B cell (primary cell): ENCODE results near the gene CR1. TPM values are rescaled to one million over a fixed set of nuclear protein-coding genes. Genes with fewer than 3 reads are reported as not detected.
A peak's percentile ranks its signal among the peaks of the same experiment; 100 is the strongest.

Source experiments
- ATAC-seq: fragments of 200-7000 bp; cut with Tn5 transposase; one replicate; pipeline ENCODE4 v1.10.0; 2021; ENCODE audit warnings: low read depth, mild to moderate bottlenecking, moderate number of reproducible peaks, moderate library complexity
- CTCF ChIA-PET: fragments of 350-600 bp; sonication (Branson Sonifier 250); formaldehyde crosslinking; loops from one replicate; lab custom pipeline; 2021; ENCODE audit warnings: antibody characterized with exemption, inconsistent platforms; lab: Charles Lee
- POLR2A ChIA-PET: fragments of 350-600 bp; sonication (Branson Sonifier 250); formaldehyde crosslinking; loops from one replicate; lab custom pipeline; 2021; ENCODE audit warnings: antibody characterized with exemption; lab: Charles Lee
- DNase-seq: peaks from one replicate; pipeline ENCODE4 v3.0.0; 2013
- H2AFZ ChIP-seq: 2 replicates; pipeline ENCODE4 v1.6.1; 2012; ENCODE audit warnings: mild to moderate bottlenecking, low read depth, low read length; ENCODE audit not compliant: insufficient read depth, poor library complexity, severe bottlenecking
- H3K27ac ChIP-seq, 2 donors: 1 replicate in 1 of 2; 2 replicates in 1 of 2; pipeline ENCODE4 v1.5.1; 2012 to 2013; ENCODE audit warnings: low read length in 2 of 2, mild to moderate bottlenecking in 2 of 2, moderate library complexity in 1 of 2
- H3K27me3 ChIP-seq, 4 experiments: fragments of 200-600 bp in 1 of 4; sonication (generic) in 1 of 4; replicated peaks in 1 of 4; 1 replicate in 2 of 4; 2 replicates in 2 of 4; pipeline versions ENCODE4 v1.6.1 to v1.7.0; 2013 to 2016; ENCODE audit warnings: low read length in 3 of 4, mild to moderate bottlenecking in 2 of 4, mixed read lengths in 1 of 4, moderate library complexity in 1 of 4; ENCODE audit not compliant: insufficient read depth in 4 of 4, control insufficient read depth in 3 of 4; ENCODE audit errors: control extremely low read depth in 1 of 4
- H3K36me3 ChIP-seq, 2 experiments: replicated peaks in 1 of 2; 1 replicate in 1 of 2; 2 replicates in 1 of 2; pipeline versions ENCODE4 v1.6.1 to v1.7.1; 2013; ENCODE audit warnings: low read length in 1 of 2; ENCODE audit not compliant: insufficient read depth in 2 of 2, control insufficient read depth in 1 of 2; ENCODE audit errors: control extremely low read depth in 1 of 2, extremely low read depth in 1 of 2
- H3K4me1 ChIP-seq, 2 donors: fragments of 200-600 bp in 1 of 2; sonication (generic) in 1 of 2; 1 replicate in 1 of 2; 2 replicates in 1 of 2; pipeline versions ENCODE4 v1.5.1 to v1.6.1; 2013 to 2017; ENCODE audit warnings: low read length in 2 of 2; ENCODE audit not compliant: control insufficient read depth in 2 of 2, insufficient read depth in 2 of 2
- H3K4me2 ChIP-seq: replicated peaks from 2 replicates; pipeline ENCODE3; 2012; ENCODE audit warnings: mild to moderate bottlenecking, low read depth, low read length; ENCODE audit not compliant: poor library complexity, severe bottlenecking
- H3K4me3 ChIP-seq, 5 experiments: fragments of 200-600 bp in 1 of 5; sonication (generic) in 1 of 5; 1 replicate in 3 of 5; 2 replicates in 2 of 5; pipeline versions ENCODE4 v1.5.1 to v1.7.0; 2011 to 2016; ENCODE audit warnings: low read length in 4 of 5, mild to moderate bottlenecking in 4 of 5, low read depth in 2 of 5, control low read depth in 1 of 5, moderate library complexity in 1 of 5; ENCODE audit not compliant: insufficient read depth in 1 of 5; ENCODE audit errors: control extremely low read depth in 1 of 5, extremely low read depth in 1 of 5
- H3K79me2 ChIP-seq: fragments of 200-600 bp; sonication (generic); one replicate; pipeline ENCODE4 v1.6.0; 2016; ENCODE audit warnings: low read length; ENCODE audit not compliant: control insufficient read depth, insufficient read depth
- H3K9ac ChIP-seq: fragments of 200-600 bp; sonication (generic); 2 replicates; pipeline ENCODE4 v1.6.1; 2017; ENCODE audit warnings: mild to moderate bottlenecking, low read length, moderate library complexity
- H3K9me3 ChIP-seq, 3 donors: one replicate each; pipeline versions ENCODE4 v1.6.1 to v1.7.1; 2013; ENCODE audit warnings: low read length in 2 of 3; ENCODE audit not compliant: control insufficient read depth in 2 of 3, insufficient read depth in 1 of 3; ENCODE audit errors: control extremely low read depth in 1 of 3
- H4K20me1 ChIP-seq: 2 replicates; pipeline ENCODE4 v1.6.0; 2012; ENCODE audit warnings: mild to moderate bottlenecking, low read length; ENCODE audit not compliant: insufficient read depth, control insufficient read depth, poor library complexity, severe bottlenecking
- H3K27ac Mint-ChIP-seq: one replicate; pipeline ENCODE4 v1.8.0; 2021; ENCODE audit warnings: mixed read lengths
- H3K27me3 Mint-ChIP-seq: one replicate; pipeline ENCODE4 v1.8.0; 2021; ENCODE audit warnings: mixed read lengths
- H3K4me1 Mint-ChIP-seq: one replicate; pipeline ENCODE4 v1.8.0; 2021; ENCODE audit warnings: mixed read lengths
- H3K4me3 Mint-ChIP-seq: one replicate; pipeline ENCODE4 v1.8.0; 2021; ENCODE audit warnings: mixed read lengths
- H3K9me3 Mint-ChIP-seq: one replicate; pipeline ENCODE4 v1.8.0; 2022; ENCODE audit warnings: mixed read lengths; ENCODE audit not compliant: insufficient read depth
- CTCF ChIP-seq: fragments of 200-600 bp; IDR thresholded peaks from one replicate; pipeline ENCODE4 v1.8.0; 2022; ENCODE audit warnings: antibody characterized with exemption, mild to moderate bottlenecking
- EZH2 ChIP-seq: IDR thresholded peaks from 2 replicates; pipeline ENCODE4 v1.6.1; 2012; ENCODE audit warnings: borderline replicate concordance, low read depth, mild to moderate bottlenecking, moderate library complexity, low read length; ENCODE audit not compliant: insufficient read depth, poor library complexity, severe bottlenecking
- WGBS: methylation state at CpG from one replicate; pipeline ENCODE4 v1.1.5; 2013; ENCODE audit warnings: missing lambda C conversion rate; ENCODE audit not compliant: insufficient coverage; 5-methylcytosine and 5-hydroxymethylcytosine counted together
- intact Hi-C: fragments of 100-400 bp; cut with micrococcal nuclease; formaldehyde crosslinking; loops from one replicate; pipeline ENCODE4 v1.10.0; 2022
- polyA plus RNA-seq: library from polyadenylated mRNA; depleted of rRNA; stranded (reverse); fragments of >200 nt; gene quantifications from 2 replicates; pipeline ENCODE4 v1.2.3, GENCODE V29; 2012
- total RNA-seq, 2 donors: library from RNA; stranded (reverse); fragments of 120-200 nt in 1 of 2; gene quantifications; 1 replicate in 1 of 2; 2 replicates in 1 of 2; pipeline versions ENCODE4 v1.2.3 to v1.2.4, GENCODE V29; 2013 to 2022

CR1 gene
- total and polyA plus RNA-seq, 2 donors (not counting 1 experiment from before 2014, with no cell fraction given), result 26.4 to 36.7 TPM

DNA sequence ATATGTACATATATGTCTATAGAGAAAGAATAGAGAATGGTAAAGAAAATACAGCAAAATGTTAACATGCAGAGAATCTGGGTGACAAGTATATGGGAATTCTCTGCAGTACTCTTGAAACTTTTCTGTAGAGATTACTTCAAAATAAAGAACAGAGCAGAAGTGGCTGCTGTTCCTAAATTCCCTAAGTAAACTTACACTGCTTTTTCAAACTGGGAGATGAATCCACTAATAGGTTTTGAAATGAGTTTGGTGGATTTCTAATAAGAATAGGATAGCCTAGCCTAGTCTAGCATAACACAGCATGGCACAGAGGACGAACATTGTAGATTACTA, 42.3 kb upstream of the CR1 start:
- peak overlapping the region; percentile 69 to 82 for H3K27ac ChIP-seq
- H3K9me3 Mint-ChIP-seq, result no peaks in the 10 kb centered on the region
- H2AFZ ChIP-seq, result peak overlapping the region; percentile 92
- H3K4me3 ChIP-seq, result peak overlapping the region in 4 of 5 experiments; percentile 80 to 90 (median 86)
- POLR2A ChIA-PET, result interaction anchor here (0.6 to 2.1 kb wide), 9 partner anchors 8 to 132 kb away, joined by 3 to 10 read pairs (median 4); partner anchors contain the start of genes CD55 and CR1
- peaks cover 45% of the 10 kb centered on the region for H3K79me2 ChIP-seq
- DNase-seq, result no peak
- no CpG with 5 or more reads among the region's 1 CpG for WGBS
- H3K27ac Mint-ChIP-seq, result peak overlapping the region; percentile 79
- peak overlapping the region; percentile 89 for H3K4me2 ChIP-seq
- peak overlapping the region; percentile 84 for H3K9ac ChIP-seq
- H3K27me3 Mint-ChIP-seq, result no peaks in the 10 kb centered on the region
- H4K20me1 ChIP-seq, result no peaks in the 10 kb centered on the region
- peaks cover 15% of the 10 kb centered on the region for H3K4me1 Mint-ChIP-seq
- ATAC-seq, result no peak
- no peaks in the 10 kb centered on the region for H3K36me3 ChIP-seq
- H3K9me3 ChIP-seq, result no peaks in the 10 kb centered on the region
- H3K27me3 ChIP-seq, result no peaks in the 10 kb centered on the region
- peaks cover 38 to 41% of the 10 kb centered on the region in 2 donors for H3K4me1 ChIP-seq
- TF ChIP-seq CTCF (no peak), EZH2 (no peak)
- CTCF ChIA-PET, result interaction anchor here (0.7 to 4.1 kb wide), 28 partner anchors 8 to 404 kb away, joined by 3 to 50 read pairs (median 7); partner anchors contain the start of genes CD55 and CR1
- H3K4me3 Mint-ChIP-seq, result peak overlapping the region; percentile 86
- intact Hi-C loops, result loop anchor here (1.0 to 2.0 kb wide), 5 partner anchors 23 to 132 kb away; partner anchors contain the start of gene CD55
